ENCODE data around the gene PRICKLE1. TPM values are rescaled to one million over a fixed set of nuclear protein-coding genes. Genes with fewer than 3 reads are reported as not detected.

PRICKLE1 gene
- total RNA-seq, 1 donor from 2014 or later = 30.6 TPM

DNA sequence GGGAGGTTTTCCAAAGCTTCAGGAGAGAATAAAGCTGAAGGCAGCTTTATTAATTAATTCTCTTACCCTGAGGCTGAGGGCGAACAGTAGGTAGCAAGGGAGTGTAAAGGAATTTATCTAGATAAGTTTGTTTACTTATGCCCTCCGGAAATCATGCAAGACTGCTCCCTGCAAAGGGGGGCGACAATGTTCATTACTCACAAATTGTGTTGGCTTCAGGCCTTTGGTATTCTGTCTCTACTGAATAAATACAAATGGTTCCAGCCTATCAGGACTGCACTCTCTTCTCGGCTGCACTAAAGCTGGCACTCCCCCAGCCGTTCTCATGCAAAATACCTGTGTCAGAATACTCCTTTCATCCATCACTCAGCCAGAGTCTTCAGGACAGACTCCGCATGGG is 142.8 kb downstream of the PRICKLE1 start:
- peaks cover 31% of the 10 kb centered on the region for H3K4me1 Mint-ChIP-seq (ENCODE audit: unreplicated experiment)
- no peaks in the 10 kb centered on the region for H3K27me3 Mint-ChIP-seq (ENCODE audit: unreplicated experiment)
- H3K36me3 Mint-ChIP-seq (ENCODE audit: unreplicated experiment) = peaks cover 43% of the 10 kb centered on the region
- DNase-seq (ENCODE audit: extremely low spot score, unreplicated experiment) = no peak
- H3K4me3 Mint-ChIP-seq (ENCODE audit: unreplicated experiment) = no peak overlapping the region
- H3K9me3 Mint-ChIP-seq (ENCODE audit: unreplicated experiment) = peaks cover 14% of the 10 kb centered on the region
- peak overlapping the region; percentile 66 for H3K27ac Mint-ChIP-seq (ENCODE audit: unreplicated experiment)
- TF ChIP-seq, protein P1, sequence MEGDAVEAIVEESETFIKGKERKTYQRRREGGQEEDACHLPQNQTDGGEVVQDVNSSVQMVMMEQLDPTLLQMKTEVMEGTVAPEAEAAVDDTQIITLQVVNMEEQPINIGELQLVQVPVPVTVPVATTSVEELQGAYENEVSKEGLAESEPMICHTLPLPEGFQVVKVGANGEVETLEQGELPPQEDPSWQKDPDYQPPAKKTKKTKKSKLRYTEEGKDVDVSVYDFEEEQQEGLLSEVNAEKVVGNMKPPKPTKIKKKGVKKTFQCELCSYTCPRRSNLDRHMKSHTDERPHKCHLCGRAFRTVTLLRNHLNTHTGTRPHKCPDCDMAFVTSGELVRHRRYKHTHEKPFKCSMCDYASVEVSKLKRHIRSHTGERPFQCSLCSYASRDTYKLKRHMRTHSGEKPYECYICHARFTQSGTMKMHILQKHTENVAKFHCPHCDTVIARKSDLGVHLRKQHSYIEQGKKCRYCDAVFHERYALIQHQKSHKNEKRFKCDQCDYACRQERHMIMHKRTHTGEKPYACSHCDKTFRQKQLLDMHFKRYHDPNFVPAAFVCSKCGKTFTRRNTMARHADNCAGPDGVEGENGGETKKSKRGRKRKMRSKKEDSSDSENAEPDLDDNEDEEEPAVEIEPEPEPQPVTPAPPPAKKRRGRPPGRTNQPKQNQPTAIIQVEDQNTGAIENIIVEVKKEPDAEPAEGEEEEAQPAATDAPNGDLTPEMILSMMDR (IDR thresholded peaks at IDR 0.05) = no peak

DNA sequence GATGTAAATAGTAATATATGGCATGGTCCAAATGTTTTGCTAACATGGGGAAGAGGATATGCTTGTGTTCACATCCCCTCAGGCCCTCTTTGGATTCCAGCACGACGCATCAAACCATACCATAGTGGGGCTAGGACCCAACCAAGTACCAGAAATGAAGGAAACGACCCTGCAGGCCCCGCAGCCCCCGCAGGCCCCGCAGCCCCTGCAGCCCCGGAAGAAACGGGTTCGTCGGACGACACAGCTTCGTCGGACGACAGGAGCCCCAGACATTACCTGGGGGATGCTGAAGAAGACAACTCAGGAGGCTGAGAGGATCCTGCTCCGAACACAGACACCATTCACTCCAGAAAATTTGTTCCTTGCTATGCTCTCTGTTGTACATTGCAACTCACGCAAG is 143.7 kb downstream of the PRICKLE1 start:
- TF ChIP-seq, protein P1 (IDR thresholded peaks at IDR 0.05) = no peak
- H3K27ac Mint-ChIP-seq (ENCODE audit: unreplicated experiment) = no peak overlapping the region
- no peak overlapping the region for H3K4me3 Mint-ChIP-seq (ENCODE audit: unreplicated experiment)
- no peaks in the 10 kb centered on the region for H3K27me3 Mint-ChIP-seq (ENCODE audit: unreplicated experiment)
- H3K4me1 Mint-ChIP-seq (ENCODE audit: unreplicated experiment) = peaks cover 31% of the 10 kb centered on the region
- no peak for DNase-seq (ENCODE audit: extremely low spot score, unreplicated experiment)
- peaks cover 14% of the 10 kb centered on the region for H3K9me3 Mint-ChIP-seq (ENCODE audit: unreplicated experiment)
- H3K36me3 Mint-ChIP-seq (ENCODE audit: unreplicated experiment) = peaks cover 50% of the 10 kb centered on the region

DNA sequence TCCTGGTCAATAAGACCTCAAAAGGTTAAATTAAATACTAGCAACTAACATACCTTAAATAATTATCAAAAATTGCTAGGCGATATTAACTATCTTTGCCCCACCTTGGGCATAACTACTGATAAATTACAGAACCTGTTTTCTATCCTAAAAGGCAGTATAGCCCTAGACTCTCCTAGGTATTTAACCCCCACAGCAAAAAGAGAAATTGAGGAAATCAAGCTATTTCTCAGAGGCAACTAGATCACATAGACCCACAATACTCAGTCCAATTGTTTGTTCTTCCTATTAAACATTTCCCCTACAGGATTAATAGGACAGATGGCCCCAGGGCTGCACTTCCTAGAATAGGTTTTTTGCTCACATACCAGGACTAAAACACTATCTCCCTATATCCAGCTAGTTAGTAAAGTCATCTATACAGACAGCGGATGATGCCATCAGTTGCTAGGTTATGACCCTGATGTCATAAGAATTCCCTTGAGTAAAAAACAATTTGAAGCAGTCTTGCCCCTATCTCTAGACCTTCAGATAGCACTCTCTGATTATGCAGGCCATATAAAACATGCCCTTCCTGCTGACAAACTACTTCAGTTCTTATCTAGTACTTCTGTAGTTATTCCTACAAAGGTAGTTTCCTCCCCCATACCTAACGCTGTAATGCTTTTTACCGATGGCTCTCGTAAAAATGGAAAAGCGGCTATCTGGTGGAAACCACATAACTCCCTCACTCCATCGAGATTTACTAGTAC is 145.2 kb downstream of the PRICKLE1 start:
- H3K36me3 Mint-ChIP-seq (ENCODE audit: unreplicated experiment) = peaks cover 50% of the 10 kb centered on the region
- peaks cover 31% of the 10 kb centered on the region for H3K4me1 Mint-ChIP-seq (ENCODE audit: unreplicated experiment)
- TF ChIP-seq, protein P1 (IDR thresholded peaks at IDR 0.05) = no peak
- no peaks in the 10 kb centered on the region for H3K27me3 Mint-ChIP-seq (ENCODE audit: unreplicated experiment)
- peaks cover 14% of the 10 kb centered on the region for H3K9me3 Mint-ChIP-seq (ENCODE audit: unreplicated experiment)
- DNase-seq (ENCODE audit: extremely low spot score, unreplicated experiment) = no peak
- no peak overlapping the region for H3K27ac Mint-ChIP-seq (ENCODE audit: unreplicated experiment)
- no peak overlapping the region for H3K4me3 Mint-ChIP-seq (ENCODE audit: unreplicated experiment)

DNA sequence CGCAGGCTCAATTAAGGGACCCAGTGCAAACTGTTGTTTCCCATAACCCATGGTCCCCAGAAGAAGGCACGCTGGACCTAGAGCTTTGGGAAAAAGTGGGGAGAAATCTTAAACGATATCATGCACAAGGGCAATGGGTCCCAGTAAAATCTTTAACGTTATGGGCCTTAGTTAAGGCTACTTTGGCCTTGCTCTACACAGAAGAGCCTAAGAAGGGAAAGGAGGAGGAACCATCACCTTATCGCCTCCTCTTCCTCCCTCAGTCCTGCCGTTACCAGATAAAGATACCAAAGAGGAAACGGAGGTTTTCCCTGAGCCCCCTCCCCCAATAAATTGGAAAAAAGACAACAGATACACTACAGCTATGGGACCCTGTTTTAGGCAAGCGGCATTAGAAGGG is 146.7 kb downstream of the PRICKLE1 start:
- DNase-seq (ENCODE audit: extremely low spot score, unreplicated experiment) = no peak
- Mint-ChIP-seq H3K27me3 (ENCODE audit: unreplicated experiment) (no peaks in the 10 kb centered on the region), H3K4me3 (ENCODE audit: unreplicated experiment) (no peak overlapping the region), H3K4me1 (ENCODE audit: unreplicated experiment) (peaks cover 24% of the 10 kb centered on the region), H3K36me3 (ENCODE audit: unreplicated experiment) (peaks cover 45% of the 10 kb centered on the region), H3K27ac (ENCODE audit: unreplicated experiment) (no peak overlapping the region), H3K9me3 (ENCODE audit: unreplicated experiment) (peaks cover 14% of the 10 kb centered on the region)
- TF ChIP-seq, protein P1 (IDR thresholded peaks at IDR 0.05) = no peak

DNA sequence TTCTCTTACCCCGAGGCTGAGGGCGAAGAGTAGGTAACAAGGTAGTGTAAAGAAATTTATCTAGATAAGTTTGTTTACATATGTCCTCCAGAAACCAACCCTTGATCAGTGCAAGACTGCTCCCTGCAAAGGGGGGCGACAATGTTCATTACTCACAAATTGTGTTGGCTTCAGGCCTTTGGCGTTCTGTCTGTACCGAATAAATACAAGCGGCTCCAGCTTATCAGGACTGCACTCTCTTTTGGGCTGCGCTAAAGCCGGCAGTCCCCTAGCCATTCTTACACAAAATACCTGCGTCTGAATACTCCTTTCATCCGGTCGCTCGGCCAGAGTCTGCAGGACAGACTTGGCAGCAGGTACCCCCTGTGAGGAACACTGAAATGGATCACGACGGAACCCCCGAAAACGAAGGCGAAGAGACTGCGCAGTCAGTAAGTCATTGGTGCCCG is 147.2 kb downstream of the PRICKLE1 start:
- Mint-ChIP-seq H3K9me3 (ENCODE audit: unreplicated experiment) (peaks cover 14% of the 10 kb centered on the region), H3K4me1 (ENCODE audit: unreplicated experiment) (peaks cover 19% of the 10 kb centered on the region), H3K36me3 (ENCODE audit: unreplicated experiment) (peaks cover 45% of the 10 kb centered on the region), H3K27me3 (ENCODE audit: unreplicated experiment) (no peaks in the 10 kb centered on the region), H3K27ac (ENCODE audit: unreplicated experiment) (no peak overlapping the region), H3K4me3 (ENCODE audit: unreplicated experiment) (no peak overlapping the region)
- TF ChIP-seq, protein P1 (IDR thresholded peaks at IDR 0.05) = no peak
- DNase-seq (ENCODE audit: extremely low spot score, unreplicated experiment) = no peak
